ENCODE data around the gene METTL25.

GRCh38 chr12:82357340-82357739, 989 bp upstream of the METTL25 start:
- no peak for TF ChIP-seq CTCF (IDR thresholded peaks at IDR 0.05; ENCODE audit: low read depth, low read length)
- no peak for TF ChIP-seq EZH2phosphoT487 (IDR thresholded peaks at IDR 0.05; ENCODE audit: low read depth)

Data from OCI-LY3 (cell line).